ENCODE results near the gene DNMT1. TPM values are rescaled to one million over a fixed set of nuclear protein-coding genes. Genes with fewer than 3 reads are reported as not detected.

The DNMT1 gene
- total RNA-seq, 2 donors from 2014 or later: 43.2 to 59.2 TPM

DNA sequence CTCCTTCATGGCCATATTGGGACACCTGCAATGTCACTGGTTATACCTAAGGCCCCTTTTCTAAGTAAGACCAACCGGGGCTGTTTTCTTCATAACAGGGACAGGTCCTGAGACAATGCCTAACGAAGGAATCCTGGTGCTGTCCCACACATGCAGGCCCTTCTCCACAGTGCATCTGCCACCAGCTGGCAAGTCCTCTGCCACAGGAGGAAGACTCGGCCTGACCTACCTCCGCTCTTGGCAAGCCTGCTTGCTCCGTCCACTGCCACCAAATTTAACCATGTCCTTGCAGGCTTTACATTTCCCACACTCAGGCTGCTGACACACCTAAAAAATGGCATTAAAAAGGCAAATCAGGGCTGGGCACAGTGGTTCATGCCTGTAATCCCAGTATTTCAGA, 43.2 kb downstream of the DNMT1 start:
- intact Hi-C loops (cut with DNase I): no loop called here
- no peak for DNase-seq (ENCODE audit: low spot score)

DNA sequence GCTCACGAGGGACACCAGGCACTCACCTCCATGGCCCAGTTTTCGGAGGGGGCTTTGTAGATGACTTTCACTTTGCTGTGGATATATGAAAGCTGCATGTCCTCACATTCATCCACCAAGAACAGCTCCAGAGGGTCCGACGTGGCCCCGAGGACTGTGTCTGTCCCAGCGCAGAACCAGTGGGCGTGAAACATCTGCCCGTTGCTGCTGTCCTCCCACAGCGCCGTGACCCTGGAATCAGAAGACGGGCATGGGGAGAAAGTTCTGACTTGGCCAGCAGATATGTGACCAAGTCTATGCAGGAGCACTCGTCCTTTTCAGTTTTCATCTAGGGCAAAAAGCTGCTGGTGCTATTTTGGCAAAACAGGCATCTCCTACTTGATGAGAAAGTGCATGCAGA, 45.3 kb downstream of the DNMT1 start:
- intact Hi-C loops (cut with DNase I): no loop called here
- DNase-seq (ENCODE audit: low spot score): no peak

DNA sequence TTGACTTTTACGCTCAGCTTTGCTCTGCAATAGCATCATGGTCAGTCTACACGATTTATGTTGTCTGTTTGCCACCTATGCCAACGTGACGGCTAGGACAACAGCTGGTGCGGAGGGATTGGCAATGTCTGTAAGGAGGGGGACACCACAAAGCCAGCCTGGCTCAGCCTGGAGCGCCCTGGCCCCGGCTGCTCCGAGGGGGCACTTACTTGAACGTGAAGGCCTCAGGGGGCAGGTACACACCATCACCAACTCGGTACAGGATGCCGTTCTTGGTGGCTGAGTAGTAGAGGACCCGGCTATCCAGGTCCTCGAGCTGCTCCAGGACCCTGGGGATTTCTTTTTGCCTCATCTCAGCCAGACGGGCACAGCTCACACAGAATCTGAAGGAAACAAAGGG, 48.6 kb downstream of the DNMT1 start:
- no peak for DNase-seq (ENCODE audit: low spot score)
- intact Hi-C loops (cut with DNase I): no loop called here

DNA sequence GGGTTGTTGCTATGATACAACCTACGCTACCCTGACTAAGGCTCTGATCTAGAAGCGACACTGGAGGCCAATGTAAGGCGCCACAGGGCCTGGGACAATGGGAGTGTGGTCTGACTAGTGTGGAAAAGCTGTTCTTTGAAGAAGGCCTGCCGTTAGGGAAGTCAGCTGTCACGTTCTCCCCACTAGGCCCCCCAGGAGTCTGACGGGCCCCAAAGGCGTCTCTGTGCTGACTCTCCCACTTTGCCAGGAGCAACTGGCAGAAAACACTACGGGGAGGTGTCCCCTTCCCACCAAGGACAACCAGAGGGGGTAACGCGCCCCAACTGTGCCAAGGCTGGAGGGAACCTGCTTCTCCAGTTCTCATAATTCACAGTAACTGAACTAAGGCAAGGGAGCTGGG, 49.7 kb downstream of the DNMT1 start:
- DNase-seq (ENCODE audit: low spot score): no peak
- intact Hi-C loops (cut with DNase I): no loop called here

DNA sequence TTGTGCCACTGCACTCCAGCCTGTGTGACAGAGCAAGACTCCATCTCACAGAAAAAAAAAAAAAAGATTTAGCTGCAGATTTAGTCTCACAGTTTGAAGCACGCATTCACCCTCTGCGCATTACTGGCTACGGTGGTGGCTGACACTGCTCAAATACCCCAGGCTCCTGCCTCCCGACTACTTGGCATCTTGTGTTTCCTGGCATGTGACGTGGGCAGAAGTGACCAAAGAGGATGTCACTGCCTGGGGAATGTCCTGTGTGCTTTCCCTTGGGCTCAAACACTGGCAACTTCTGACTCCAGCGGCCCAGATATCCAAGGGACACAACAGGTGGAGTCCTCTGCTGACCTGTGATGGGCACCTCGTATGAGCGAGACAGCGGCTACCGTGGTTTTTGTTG, 50.4 kb downstream of the DNMT1 start:
- no peak for DNase-seq (ENCODE audit: low spot score)
- intact Hi-C loops (cut with DNase I): no loop called here

DNA sequence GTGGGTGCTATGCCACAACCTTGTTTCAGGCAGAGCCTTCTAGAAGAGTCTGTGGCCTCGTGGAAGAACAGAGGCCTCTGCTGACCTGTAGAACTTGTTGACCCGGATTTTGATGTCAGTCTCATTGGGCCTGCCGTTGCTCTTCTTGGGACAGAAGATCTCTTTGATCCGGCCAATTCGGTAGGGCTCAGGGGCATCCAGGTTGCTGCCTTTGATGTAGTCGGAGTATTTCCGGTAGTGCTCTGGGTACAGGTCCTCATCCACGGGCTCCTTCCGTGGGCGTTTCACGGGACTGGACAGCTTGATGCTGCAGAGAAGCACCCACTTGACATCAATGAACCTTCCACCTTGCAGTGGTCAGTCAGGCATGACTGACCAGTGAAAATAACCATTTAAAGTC, 51.1 kb downstream of the DNMT1 start:
- DNase-seq (ENCODE audit: low spot score): no peak
- intact Hi-C loops (cut with DNase I): no loop called here

DNA sequence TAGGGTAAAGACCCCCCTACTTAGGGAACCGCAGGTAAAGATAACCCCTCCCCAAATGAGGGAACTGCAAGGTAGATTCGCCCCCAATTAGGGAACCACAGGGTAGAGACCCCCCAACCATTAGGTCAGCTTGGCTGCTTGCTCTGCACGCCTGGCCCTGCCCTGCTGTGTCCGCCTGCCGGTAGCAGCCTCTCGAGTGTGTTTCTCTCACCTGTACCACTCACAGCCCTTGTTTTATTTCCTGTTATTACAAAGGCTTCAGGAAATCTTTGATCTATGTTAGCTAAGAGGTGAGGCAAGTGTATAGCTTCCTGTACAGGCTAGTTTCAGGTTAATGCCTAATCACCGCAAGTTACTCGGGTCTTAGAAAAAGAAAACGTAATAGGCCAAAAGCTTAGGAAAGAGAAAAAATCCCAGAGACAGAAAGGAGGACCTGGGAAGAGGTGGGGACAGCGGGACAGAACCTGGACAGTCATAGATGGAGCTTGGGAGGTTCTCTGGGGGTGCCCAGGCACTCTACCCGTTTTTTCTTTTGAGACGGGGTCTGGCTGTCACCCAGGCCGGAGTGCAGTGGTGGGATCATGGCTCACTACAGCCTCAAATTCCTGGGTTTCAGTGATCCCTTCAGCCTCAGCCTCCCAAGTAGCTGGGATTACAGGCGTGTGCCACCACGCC, 51.9 kb downstream of the DNMT1 start:
- DNase-seq (ENCODE audit: low spot score): no peak
- intact Hi-C loops (cut with DNase I): no loop called here

DNA sequence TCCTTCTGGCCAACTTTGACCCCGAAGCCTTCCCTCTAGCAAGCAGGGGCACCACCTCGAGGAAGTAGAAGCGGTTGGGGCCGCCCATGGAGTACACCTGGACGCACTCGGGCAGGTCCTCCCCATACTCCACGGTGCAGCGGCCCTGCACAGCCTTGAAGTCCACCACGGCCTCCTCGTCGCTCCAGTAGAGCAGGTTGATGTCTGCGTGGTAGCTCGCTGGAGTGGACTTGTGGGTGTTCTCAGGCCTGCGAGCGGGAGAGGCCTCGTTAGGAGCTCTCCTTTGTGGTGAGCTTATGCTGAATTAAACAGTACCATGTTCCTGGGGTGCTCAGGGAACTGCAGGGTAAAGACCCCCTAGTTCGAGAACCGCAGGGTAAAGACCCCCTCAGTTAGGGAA, 52.8 kb downstream of the DNMT1 start:
- intact Hi-C loops (cut with DNase I): no loop called here
- no peak for DNase-seq (ENCODE audit: low spot score)

DNA sequence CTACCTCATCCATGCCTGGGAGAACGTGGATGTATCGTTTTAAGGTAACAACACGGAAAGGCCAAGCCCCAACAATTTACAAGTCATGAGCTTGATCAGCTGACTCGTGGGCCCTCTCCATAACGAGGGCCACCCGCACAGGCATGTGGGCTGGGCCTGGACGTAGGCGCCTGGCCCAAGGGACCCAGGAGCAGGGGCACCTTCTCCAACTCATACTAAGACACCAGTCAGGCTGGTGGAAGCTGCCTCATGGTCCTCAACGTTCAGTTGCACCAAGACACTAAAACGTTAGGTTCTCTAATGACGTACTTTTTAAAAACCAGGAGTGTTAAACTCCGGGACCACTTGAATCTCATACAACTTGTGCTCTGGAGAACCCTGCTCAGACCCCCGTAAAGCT, 53.3 kb downstream of the DNMT1 start:
- intact Hi-C loops (cut with DNase I): no loop called here
- DNase-seq (ENCODE audit: low spot score): no peak

DNA sequence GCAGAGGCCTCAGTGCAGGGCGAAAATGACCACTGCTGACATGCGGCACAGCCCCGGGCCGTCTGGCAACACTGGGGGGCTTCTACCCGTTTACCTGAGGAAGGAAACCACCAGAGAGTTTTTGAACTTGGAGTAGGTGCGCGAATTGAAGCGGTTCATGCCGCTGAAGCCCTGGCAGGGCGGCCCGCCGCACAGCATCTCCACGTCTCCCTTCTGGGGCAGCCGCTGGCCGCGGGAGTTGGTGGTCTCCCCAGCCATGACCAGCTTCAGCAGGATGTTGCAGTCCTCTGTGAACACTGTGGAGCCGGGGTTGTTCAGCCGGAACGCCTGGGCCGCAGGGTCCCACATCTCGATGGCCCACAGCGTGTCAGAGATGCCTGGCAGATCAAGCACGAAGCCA, 54.8 kb downstream of the DNMT1 start:
- no peak for DNase-seq (ENCODE audit: low spot score)
- intact Hi-C loops (cut with DNase I): no loop called here

DNA sequence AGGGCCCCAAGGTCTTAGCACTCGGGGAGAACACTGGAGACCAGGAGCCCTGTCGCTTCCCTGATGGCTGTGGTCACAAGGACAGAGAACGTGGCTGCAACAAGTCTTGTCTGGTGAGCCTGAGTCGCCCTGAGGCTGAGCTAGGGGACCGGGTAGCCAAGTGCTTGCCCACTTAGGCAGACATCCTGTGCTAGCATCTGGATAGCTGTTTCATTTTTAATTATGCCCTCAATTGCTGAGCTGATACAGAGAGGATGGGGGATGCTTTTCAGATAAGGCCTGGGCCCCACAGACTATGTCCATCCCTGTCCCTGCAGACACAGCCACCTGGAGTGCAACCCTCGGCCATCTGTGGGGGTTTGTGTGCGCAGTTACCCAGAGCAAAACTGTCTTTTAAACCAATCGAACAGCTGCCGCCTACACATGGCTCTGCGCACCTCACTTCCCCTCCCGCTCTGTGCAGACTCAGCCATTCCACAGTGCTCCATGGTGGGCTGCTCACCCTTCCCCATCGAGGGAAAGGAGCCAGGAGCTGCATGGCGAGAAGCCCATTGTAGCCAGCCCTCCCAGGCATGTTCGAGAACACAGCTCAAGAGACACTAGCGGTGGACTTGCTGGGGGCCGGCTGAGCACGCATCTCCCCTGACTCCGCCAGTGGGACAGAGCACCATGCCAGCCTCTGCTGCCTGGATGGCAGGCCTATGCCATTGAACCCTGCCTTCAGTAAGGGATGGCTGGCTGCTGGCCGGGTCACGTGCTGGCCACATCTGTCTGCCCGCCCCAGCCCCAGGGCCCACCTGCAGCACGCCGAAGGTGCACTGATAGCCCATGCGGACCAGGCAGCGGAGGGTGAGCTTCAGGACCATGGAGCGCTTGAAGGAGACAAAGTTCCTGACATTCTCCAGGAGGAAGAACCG, 55.6 kb downstream of the DNMT1 start:
- intact Hi-C loops (cut with DNase I): no loop called here
- no peak for DNase-seq (ENCODE audit: low spot score)

DNA sequence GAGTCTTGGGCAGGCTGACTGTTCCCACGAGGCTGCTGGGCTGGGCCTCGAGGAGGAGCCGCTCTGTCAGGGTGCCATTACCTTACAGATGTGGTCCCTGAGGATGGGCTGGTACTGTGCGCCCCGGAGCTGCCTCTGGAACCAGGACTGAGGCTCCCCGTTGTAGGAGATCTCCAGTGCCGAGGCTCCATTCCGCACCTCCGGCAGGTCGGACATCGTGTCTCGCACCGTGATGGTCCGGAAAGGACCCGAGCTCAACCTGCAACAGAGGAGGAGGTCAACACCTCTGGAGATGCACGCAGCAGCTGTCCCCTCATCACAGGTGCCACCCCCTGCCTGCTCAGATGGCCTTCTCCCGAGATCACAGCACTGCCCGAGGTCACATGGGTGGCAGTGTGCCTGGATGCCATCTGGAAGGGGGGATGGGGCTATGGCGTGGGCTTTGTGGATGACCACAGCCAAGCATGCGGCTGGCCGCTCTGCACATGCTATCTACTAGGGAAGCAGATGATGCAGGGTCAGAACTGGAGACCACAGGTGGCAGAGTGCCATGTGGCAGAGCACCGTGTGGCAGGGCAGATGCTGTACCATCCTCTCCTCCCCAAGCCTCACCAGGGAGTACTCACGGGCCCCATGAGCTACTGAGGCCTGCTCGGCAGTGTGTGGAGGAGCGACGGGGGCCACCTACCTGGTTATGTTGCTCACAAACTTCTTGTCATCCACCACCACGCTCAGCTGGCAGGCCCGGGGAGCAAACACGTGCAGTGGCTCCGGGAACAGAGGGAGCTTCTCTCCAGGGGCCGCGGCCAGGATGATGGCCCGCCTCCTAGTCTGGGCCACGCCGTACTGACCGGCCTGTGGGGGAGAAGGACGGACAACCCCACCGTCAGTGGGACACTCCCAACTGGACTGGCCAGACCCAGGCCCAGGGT, 56.7 kb downstream of the DNMT1 start:
- DNase-seq (ENCODE audit: low spot score): no peak
- intact Hi-C loops (cut with DNase I): no loop called here

DNA sequence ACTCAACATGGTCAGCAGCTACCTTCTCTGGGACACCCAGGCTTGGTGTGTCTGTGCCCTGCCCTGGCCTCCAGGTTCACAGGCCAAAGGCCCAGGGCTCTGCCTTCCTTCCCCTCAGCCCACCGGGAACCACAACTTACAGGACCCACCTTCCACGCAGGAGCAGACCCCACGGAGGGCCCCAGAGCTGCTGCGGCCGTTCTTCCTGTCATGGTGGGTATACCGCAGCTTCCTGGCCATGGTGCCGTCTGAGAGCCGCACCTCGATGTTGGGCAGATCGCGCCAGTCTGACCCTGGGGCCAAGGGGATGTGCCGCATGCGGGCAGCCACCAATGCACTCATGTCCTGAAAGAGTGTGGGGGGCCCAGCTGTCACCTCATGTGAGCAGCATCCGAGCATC, 57.8 kb downstream of the DNMT1 start:
- intact Hi-C loops (cut with DNase I): no loop called here
- no peak for DNase-seq (ENCODE audit: low spot score)

DNA sequence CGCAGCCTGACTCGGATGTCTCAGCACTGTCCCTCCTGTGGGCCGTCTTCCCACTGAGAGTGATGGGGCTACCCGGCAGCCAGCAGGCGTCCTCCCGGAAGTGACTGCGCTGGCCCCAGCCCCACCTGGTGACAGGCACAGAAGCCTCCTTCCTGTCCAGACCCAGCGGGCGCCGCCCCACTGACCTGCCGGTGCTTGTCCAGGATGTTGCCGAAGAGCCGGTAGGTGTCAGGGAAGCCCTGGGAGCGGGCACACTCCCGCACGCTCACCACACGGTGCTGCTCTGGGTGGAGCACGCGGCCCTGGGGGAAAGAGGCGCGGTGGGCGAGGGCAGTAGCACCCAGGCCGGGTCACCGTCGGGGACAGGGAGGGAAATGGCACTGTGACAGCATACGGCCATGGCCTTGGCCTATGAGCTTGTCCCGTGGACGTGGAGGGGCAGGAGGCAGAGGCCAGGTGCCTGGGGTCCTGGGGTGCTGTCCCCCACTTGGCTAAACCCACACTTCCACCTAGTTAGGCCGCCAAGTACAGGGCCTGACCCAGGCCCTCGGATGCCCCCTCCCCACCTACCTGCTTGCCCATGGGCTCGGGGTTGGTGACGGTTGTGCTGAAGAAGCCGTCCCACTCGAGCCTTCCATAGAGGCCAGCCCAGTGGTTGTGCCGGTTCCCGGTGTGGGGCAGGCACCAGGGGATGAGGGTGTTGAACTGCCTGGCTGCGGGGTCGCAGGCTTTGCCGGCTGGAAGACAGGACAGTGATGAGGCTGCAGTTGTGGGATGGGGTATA, 59.0 kb downstream of the DNMT1 start:
- intact Hi-C loops (cut with DNase I): no loop called here
- no peak for DNase-seq (ENCODE audit: low spot score)

DNA sequence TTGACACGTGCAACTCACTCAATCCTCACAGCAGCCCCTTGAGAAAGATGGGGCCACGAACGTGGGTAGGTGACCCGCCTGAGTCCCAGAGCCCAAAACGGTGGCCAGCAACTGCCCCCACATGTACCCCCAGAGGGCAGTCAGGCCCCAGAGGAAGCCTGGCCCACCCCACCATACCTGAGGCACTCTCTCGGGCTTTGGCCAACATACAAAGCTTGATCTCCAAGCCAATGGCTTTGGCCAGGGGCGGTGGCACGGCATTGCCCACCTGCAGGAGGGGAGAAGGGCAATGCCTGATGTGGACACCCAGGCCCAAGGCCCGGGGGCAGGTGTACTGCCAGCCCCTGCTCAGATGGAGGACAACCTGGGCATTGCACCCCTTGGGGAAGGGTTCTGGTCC, 60.7 kb downstream of the DNMT1 start:
- intact Hi-C loops (cut with DNase I): no loop called here
- no peak for DNase-seq (ENCODE audit: low spot score)

DNA sequence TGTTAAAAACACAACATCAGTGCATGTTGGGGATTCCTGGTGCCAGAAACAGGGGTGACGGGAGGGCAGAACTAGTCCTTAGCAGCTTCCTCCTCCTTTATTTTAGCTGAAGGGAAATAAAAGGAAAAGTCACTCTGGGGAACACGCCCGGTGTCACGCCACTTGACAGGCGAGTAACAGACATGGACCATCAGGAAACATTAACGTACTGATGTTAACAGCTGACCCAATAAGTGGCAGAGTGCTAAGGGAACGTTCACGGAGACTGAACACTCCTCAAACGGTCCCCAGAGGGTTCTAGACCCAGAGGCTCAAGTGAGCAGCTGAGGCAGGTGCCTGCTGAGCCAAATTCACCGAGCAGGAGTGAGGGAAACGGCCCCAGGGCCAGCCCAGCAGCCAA, 61.2 kb downstream of the DNMT1 start:
- intact Hi-C loops (cut with DNase I): no loop called here
- no peak for DNase-seq (ENCODE audit: low spot score)

DNA sequence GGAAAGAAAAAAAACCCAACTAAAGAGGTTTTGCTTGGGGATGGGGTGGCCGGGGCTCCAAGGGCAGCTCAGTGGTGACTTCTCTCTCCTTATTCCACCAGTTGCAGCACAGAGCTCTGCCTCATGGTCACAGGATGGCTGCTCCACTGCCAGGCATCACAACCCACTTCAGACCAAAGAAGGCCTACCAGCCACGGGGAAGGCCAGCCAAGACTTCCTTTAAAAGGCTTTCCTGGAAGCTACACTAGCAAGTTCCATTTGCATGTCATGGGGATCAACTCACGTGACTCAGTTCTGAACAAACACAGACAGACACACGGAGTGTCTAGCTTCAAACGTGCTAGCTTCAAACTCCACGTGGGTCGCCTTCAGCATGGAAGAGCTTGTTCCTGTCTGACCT, 61.8 kb downstream of the DNMT1 start:
- no peak for DNase-seq (ENCODE audit: low spot score)
- intact Hi-C loops (cut with DNase I): no loop called here

DNA sequence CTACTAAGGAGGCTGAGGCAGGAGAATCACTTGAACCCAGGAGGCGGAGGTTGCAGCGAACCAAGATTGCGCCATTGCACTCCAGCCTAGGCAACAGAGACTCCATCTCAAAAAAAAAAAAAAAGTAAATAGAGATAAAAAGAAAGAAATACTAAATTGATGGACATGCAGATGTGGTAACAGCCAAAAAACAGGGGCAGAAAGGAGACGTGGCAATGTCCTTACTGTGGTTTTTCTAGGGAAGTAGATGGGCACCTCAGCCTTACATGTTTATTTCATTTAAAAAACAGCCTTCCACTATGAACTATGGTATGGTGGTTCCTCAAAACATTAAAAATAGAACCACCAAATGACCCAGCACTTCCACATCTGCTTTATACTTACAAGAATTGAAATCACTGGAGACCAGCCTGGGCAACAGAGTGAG, 68.5 kb downstream of the DNMT1 start:
- intact Hi-C loops (cut with DNase I): no loop called here
- no peak for DNase-seq (ENCODE audit: low spot score)

DNA sequence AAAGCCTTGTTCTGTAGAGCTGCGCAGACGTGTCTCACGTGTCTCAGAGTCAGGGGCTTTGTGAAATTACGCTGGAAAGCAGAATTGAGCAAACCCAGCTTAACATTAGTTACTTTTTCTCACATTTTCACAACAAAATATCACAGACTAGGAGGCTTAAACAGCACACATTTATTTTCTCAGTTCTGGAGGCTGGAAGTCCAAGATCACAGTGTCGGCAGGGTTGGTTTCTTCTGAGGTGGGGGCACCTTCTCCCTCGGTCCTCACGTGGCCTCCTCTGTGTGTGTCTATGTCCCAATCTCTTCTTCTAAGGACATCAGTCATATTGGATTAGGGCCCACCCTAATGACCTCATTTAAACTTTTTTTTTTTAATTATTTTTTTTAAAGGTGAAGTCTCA, 70.3 kb downstream of the DNMT1 start:
- intact Hi-C loops (cut with DNase I): no loop called here
- DNase-seq (ENCODE audit: low spot score): no peak

Measured in posterior vena cava (tissue), 2 donors.